AG04450 (cell line): Measurements from ENCODE around the gene CIAO1. TPM values are rescaled to one million over a fixed set of nuclear protein-coding genes. Genes with fewer than 3 reads are reported as not detected.
A peak's percentile ranks its signal among the peaks of the same experiment; 100 is the strongest.

Experiments
- CTCF ChIA-PET: fragments of 300-600, 350-600 bp; formaldehyde crosslinking; extraction: SDS; loops from one replicate; lab custom pipeline; 2022; ENCODE audit warnings: antibody characterized with exemption, inconsistent platforms; lab: Charles Lee
- POLR2A ChIA-PET: fragments of 350-600 bp; formaldehyde crosslinking; extraction: SDS; loops from one replicate; lab custom pipeline; 2021; ENCODE audit warnings: antibody characterized with exemption, inconsistent platforms; lab: Yijun Ruan, JAX
- DNase-seq: peaks from one replicate; pipeline ENCODE4 v3.0.0-alpha.2; 2011; ENCODE audit warnings: low read depth, low spot score
- H3K27ac ChIP-seq: one replicate; pipeline ENCODE4 v1.5.1; 2012; ENCODE audit warnings: low read depth, low read length, control low read depth
- H3K27me3 ChIP-seq: one replicate; pipeline ENCODE4 v1.6.0; 2012; ENCODE audit warnings: low read length; ENCODE audit not compliant: control insufficient read depth, insufficient read depth
- H3K4me3 ChIP-seq: 2 replicates; pipeline ENCODE4 v1.5.1; 2011; ENCODE audit warnings: mild to moderate bottlenecking, low read depth, low read length, control low read depth
- H3K9me3 ChIP-seq: 2 replicates; pipeline ENCODE4 v1.5.1; 2012; ENCODE audit warnings: low read length; ENCODE audit not compliant: control insufficient read depth, insufficient read depth
- CTCF ChIP-seq: IDR thresholded peaks from 2 replicates; pipeline ENCODE4 v1.5.1; 2011; ENCODE audit warnings: low read depth, low read length, control low read depth, inconsistent platforms
- polyA plus RNA-seq: library from polyadenylated mRNA; depleted of rRNA; stranded (reverse); fragments of >200 nt; gene quantifications from 2 replicates; pipeline ENCODE4 v1.2.3, GENCODE V29; 2011

CIAO1 gene
- polyA plus RNA-seq, 1 experiment: 65.2 TPM

DNA sequence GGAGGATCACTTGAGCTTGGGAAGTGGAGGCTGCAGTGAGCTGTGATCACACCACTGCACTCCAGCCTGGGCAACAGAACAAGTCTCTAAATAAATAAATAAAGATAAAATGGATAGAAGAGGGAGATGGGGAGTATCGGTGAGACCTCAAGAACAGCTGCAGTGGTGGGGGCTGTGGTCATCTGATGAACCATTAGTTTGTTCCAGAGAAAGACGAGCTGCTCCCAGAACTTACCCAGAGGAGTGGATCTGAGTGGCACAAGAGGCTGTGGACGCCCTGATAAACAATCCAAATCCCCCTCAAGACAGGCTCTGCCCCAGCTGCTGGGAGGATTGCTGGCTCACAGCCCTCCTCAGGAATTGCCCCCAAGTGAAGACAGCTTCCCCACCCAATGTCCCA, 26.9 kb upstream of the CIAO1 start:
- no peak for DNase-seq
- no peak for TF ChIP-seq CTCF
- ChIA-PET CTCF (no interaction called here), POLR2A (no interaction called here)
- Histone ChIP-seq H3K27me3 (no peaks in the 10 kb centered on the region), H3K27ac (no peak overlapping the region), H3K9me3 (no peaks in the 10 kb centered on the region), H3K4me3 (no peak overlapping the region)

GRCh38 chr2:96239745-96240264, 26.2 kb upstream of the CIAO1 start:
- DNase-seq: no peak
- no peak overlapping the region for H3K27ac ChIP-seq
- H3K9me3 ChIP-seq: no peaks in the 10 kb centered on the region
- no peaks in the 10 kb centered on the region for H3K27me3 ChIP-seq
- TF ChIP-seq CTCF: no peak
- ChIA-PET CTCF (no interaction called here), POLR2A (no interaction called here)
- no peak overlapping the region for H3K4me3 ChIP-seq

- no peak for TF ChIP-seq CTCF
- no peak overlapping the region for H3K27ac ChIP-seq
- 0 out of 2 replicates have a peak, but pooled peaks cover under 1% of the 10 kb centered on the region for H3K9me3 ChIP-seq
- H3K4me3 ChIP-seq: no peak overlapping the region
- DNase-seq: no peak
- no peaks in the 10 kb centered on the region for H3K27me3 ChIP-seq
- ChIA-PET CTCF (no interaction called here), POLR2A (no interaction called here)
Measured at GRCh38 chr2:96240341-96241038, 25.5 kb upstream of the CIAO1 start.

- no peak overlapping the region for H3K27ac ChIP-seq
- no peak for TF ChIP-seq CTCF
- H3K4me3 ChIP-seq: no peak overlapping the region
- ChIA-PET CTCF (no interaction called here), POLR2A (no interaction called here)
- no peaks in the 10 kb centered on the region for H3K27me3 ChIP-seq
- no peak for DNase-seq
- H3K9me3 ChIP-seq: 0 out of 2 replicates have a peak, but pooled peaks cover 4% of the 10 kb centered on the region
Measured at GRCh38 chr2:96241227-96241626, 24.8 kb upstream of the CIAO1 start.

DNA sequence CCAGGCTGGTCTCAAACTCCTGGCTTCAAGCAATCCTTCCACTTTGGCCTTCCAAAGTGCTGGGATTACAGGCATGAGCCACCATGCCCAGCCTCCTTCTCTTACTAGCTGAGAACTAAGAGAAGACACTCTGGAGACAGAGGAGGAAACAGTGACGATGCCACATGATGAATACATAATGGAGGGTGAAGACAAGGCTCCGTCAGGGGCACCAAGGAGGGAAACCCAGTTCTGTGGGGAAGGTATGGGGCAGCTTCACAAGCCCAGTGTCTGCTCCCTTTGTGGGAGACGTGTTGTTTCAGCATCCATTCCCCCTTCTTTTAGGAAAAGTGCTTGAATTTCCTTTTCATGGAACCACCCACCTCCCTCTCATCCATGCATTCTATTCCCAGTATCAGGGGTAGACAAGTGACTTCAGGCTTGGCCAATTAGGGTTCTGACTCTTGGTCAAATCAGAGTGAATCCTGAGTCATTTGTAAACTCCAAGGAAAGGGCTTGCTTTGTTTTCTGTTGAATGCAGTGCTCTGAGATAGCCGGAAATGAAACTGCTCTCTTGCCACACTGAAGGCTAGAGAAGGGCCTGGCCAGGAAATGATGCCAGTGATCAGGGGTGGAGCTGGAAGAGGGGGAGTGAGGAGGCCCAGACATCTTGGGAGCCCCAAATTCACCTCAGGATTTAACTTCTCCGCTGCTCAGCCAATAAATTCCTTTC, 24.0 kb upstream of the CIAO1 start:
- DNase-seq: peak; percentile 39
- peak overlapping the region; percentile 73 for H3K27ac ChIP-seq
- no peak for TF ChIP-seq CTCF
- H3K4me3 ChIP-seq: no peak overlapping the region
- ChIA-PET POLR2A (interaction anchor here (0.6 kb wide), 1 partner anchor 14 kb away, joined by 3 read pairs; no protein-coding TSS in a partner anchor), CTCF (no interaction called here)
- no peaks in the 10 kb centered on the region for H3K27me3 ChIP-seq
- 0 out of 2 replicates have a peak, but pooled peaks cover 4% of the 10 kb centered on the region for H3K9me3 ChIP-seq
